ENCODE measurements around the gene MBD5. TPM values are rescaled to one million over a fixed set of nuclear protein-coding genes. Genes with fewer than 3 reads are reported as not detected.

The MBD5 gene
- total RNA-seq, 1 donor from 2014 or later = 36.6 TPM

GRCh38 chr2:148173168-148173567 is 152.3 kb downstream of the MBD5 start:
- intact Hi-C loops (cut with DNase I) = no loop called here
- ATAC-seq (no peak), DNase-seq (ENCODE audit: missing footprints) (no peak)

GRCh38 chr2:148177559-148177958 is 156.7 kb downstream of the MBD5 start:
- intact Hi-C loops (cut with DNase I) = no loop called here
- ATAC-seq (no peak), DNase-seq (ENCODE audit: missing footprints) (no peak)

DNA sequence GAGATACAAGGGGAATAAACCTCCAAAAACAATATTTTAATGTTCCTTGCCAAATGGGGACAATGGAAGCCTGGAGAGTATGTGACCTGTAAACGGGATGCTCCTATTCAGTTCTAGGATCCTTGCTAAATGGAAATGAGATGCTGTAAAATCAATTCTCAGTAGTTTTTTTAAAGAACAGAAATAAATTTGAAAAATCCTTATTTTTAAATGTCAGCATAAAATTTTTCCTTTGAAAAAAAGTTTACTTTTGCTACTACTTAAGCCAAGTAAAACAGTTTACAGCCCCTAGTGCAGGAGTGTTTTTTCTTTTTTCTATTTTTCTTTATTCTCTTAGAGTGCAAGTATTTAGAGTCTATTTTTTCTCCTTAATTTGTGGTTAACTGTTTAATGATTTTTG is 158.8 kb downstream of the MBD5 start:
- intact Hi-C loops (cut with DNase I) = no loop called here
- no peak for ATAC-seq
- no peak for DNase-seq (ENCODE audit: missing footprints)

GRCh38 chr2:148184976-148185375 is 164.1 kb downstream of the MBD5 start:
- DNase-seq (ENCODE audit: missing footprints) = no peak
- no peak for ATAC-seq
- intact Hi-C loops (cut with DNase I) = no loop called here

DNA sequence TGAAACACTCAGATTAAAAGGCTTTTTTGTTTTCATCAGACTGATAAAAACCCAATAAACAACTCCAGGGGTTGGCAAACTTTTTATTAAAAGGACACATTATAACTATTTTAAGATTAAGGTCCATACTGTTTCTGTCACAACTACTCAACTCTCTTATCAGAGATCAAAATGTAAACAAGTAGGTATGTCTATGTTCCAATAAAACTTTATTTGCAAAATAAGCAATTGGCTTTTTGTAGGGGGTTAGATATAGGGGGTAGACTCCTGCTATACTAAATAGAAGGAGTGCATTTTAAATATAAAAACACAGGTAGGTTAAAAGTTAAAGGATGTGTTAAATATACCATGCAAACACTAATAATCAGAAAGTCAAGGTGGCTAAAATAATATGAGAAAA is 174.0 kb downstream of the MBD5 start:
- intact Hi-C loops (cut with DNase I) = no loop called here
- ATAC-seq (no peak), DNase-seq (ENCODE audit: missing footprints) (no peak)

DNA sequence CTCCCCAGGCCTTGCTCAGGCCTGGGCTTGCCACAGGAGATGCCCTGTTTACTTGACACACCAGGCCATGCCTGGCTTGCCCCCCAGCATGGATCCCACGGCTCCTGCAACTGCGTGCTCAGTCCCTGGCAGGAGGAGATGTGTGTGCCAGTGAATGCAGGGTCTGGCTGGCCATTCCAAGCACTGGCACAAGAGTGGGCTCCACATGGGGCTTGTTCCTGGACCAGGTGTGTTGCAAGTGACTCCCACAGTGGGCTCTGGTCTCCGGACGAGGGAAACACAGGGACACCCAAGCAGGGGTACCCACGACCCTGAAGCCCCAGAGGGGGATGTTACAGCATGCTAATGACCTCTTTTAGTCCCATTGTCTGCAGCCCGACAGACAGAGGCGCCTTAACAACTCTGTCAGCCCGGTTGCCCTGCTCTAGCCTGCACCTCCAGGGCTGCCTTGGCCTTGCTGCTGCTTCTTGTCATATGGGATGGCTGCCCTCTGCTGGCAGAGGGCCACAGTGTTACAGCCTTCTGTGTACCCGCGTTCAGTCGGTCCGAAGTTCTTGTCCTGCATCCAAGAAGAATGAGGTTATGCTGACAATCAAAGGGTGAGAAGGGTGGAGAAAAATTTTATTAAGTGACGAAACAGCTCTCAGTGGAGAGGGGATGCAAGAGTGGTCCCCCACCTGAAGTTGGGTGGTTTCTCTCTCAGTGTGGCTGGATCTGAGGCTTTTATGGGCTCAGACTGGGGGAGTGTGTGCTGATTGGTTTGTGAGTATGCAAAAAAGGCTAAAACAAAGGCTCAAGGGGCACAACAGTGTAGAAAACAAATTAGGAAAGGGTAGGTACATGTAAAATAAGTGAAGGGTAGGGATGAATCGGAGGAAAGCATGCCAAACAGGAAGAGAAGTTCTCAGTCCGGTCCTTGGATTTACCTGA is 180.4 kb downstream of the MBD5 start:
- intact Hi-C loops (cut with DNase I) = no loop called here
- DNase-seq (ENCODE audit: missing footprints) = peak; percentile 71
- ATAC-seq = no peak

DNA sequence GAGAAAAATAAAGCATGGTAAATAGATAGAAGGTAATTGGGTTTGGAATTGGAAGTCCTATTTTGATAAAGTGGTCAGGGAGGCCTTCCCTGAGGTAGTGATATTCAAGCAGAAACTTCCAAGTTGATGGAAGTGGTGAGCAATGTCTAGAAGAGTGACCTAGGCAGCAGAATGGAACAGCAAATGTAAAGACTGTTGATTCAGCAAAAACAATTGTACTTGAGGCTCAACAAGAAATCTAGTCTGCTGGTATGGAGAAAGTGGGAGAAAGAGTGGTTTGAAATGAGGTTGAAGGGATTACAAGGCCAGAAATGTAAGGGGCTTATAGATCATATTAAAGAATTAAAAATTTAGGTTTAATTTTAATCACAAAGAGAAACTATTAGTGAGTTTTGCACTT is 181.3 kb downstream of the MBD5 start:
- DNase-seq (ENCODE audit: missing footprints) (no peak), ATAC-seq (no peak)
- intact Hi-C loops (cut with DNase I) = no loop called here

- no peak for DNase-seq (ENCODE audit: missing footprints)
- ATAC-seq = no peak
- intact Hi-C loops (cut with DNase I) = no loop called here
Observed at GRCh38 chr2:148207111-148207510, 186.2 kb downstream of the MBD5 start.

- intact Hi-C loops (cut with DNase I) = no loop called here
- DNase-seq (ENCODE audit: missing footprints) (no peak), ATAC-seq (no peak)
Observed at GRCh38 chr2:148209603-148210002, 188.7 kb downstream of the MBD5 start.

GRCh38 chr2:148218326-148219075 is 197.6 kb downstream of the MBD5 start:
- ATAC-seq (no peak), DNase-seq (ENCODE audit: missing footprints) (no peak)
- intact Hi-C loops (cut with DNase I) = no loop called here

DNA sequence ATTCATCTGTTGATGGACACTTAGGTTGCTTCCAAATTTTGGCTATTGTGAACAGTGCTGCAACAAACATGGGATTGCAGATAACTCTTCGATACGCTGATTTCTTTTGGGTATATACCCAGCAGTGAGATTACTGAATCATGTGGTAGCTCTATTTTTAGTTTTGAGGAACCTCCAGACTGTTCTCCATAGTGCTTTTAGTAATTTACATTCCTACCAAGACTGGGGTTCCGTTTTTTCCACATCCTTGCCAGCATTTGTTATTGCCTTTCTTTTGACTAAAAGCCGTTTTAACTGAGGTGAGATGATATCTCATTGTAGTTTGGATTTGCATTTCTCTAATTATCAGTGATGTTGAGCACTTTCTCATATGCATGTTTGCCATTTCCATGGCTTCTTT is 200.3 kb downstream of the MBD5 start:
- no peak for ATAC-seq
- intact Hi-C loops (cut with DNase I) = no loop called here
- DNase-seq (ENCODE audit: missing footprints) = no peak

- DNase-seq (ENCODE audit: missing footprints) = no peak
- intact Hi-C loops (cut with DNase I) = no loop called here
- ATAC-seq = no peak
Observed at GRCh38 chr2:148221926-148222325, 201.0 kb downstream of the MBD5 start.

DNA sequence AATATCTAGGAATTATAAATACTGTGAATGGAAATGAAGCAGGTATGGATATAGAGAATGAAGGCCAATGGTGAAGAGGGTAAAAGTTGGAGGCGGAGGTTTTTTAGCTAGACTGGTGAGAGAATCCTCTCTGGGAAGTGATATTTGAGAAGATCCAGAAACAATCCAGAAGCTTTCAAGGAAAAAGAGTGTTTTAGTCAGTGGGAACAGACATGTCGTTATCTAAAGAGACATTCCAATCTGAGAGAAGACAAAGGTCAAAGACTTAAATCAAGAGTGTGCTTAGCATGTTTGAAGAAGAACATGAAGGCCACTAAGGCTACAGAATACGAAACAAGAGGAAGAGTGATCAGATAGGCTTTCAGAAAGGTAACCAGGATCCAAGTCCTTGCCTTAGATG is 211.0 kb downstream of the MBD5 start:
- intact Hi-C loops (cut with DNase I) = no loop called here
- ATAC-seq (no peak), DNase-seq (ENCODE audit: missing footprints) (no peak)

- ATAC-seq (no peak), DNase-seq (ENCODE audit: missing footprints) (no peak)
- intact Hi-C loops (cut with DNase I) = no loop called here
Observed at GRCh38 chr2:148234143-148234542, 213.3 kb downstream of the MBD5 start.

GRCh38 chr2:148237911-148238310 is 217.0 kb downstream of the MBD5 start:
- DNase-seq (ENCODE audit: missing footprints) (no peak), ATAC-seq (no peak)
- intact Hi-C loops (cut with DNase I) = no loop called here

DNA sequence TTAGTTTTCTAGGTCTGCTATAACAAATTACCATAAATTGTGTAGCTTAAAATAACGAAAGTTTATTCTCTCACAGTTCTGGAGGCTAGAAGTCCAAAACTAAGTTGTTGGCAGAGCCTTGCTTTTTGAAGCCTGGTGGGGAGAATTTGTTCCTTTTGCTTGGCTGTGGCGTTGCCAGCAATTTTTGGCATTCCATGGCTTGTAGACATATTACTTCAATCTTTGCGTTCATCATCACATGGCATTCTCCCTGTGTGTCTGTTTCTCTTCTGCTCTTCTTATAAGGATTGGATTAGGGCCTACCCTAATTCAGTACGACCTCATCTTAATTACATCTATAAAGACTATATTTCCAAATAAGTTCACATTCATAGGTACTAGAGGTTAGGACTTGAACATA is 217.7 kb downstream of the MBD5 start:
- ATAC-seq (no peak), DNase-seq (ENCODE audit: missing footprints) (no peak)

DNA sequence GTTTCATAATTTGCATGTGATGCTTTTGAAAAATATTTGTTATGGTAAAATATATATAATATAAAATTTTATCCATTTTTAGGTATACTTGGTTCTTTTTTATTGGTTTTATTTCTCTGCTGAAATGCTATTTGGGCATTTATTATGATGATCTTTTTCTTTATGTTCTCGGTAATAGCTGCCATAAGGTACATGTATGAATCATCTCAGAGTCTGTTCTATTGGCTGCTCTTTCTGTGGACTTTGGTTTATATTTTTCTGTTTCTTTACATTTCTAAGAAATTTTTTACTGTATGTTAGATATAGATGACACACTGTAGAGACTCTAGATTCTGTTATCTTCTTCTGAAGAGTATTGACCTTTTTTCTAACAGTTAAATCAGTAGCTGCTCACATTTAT is 219.9 kb downstream of the MBD5 start:
- intact Hi-C loops (cut with DNase I) = no loop called here
- DNase-seq (ENCODE audit: missing footprints) (no peak), ATAC-seq (no peak)

More for the DNA sequence above, 217.7 kb downstream of the MBD5 start:
- intact Hi-C loops (cut with DNase I) = no loop called here

- DNase-seq (ENCODE audit: missing footprints) = no peak
- intact Hi-C loops (cut with DNase I) = no loop called here
- ATAC-seq = no peak
Observed at GRCh38 chr2:148244593-148245292, 223.9 kb downstream of the MBD5 start.

- intact Hi-C loops (cut with DNase I) = no loop called here
Observed at GRCh38 chr2:148251993-148252392, 231.1 kb downstream of the MBD5 start.

DNA sequence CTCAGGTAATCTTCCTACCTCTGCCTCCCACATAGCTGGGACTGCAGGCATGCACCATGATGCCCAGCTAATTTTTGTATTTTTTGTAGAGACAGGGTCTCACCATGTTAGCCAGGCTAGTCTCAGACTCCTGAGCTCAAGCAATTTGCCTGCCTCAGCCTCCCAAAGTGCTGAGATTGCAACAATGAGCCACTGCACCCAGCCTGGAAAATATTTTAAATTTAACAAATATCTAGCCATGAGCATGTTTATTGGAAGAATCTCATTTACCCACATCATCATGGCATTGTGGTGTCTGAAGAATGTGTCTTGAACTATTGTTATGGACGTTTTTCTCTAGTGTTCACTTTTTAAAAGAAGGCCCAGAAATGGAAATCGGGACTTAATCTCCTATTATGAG is 231.8 kb downstream of the MBD5 start:
- intact Hi-C loops (cut with DNase I) = no loop called here
- DNase-seq (ENCODE audit: missing footprints) = no peak
- no peak for ATAC-seq

More at GRCh38 chr2:148251993-148252392, 231.1 kb downstream of the MBD5 start:
- DNase-seq (ENCODE audit: missing footprints) (no peak), ATAC-seq (no peak)
